ENCODE measurements around the gene BBS1. TPM values are rescaled to one million over a fixed set of nuclear protein-coding genes. Genes with fewer than 3 reads are reported as not detected.

The BBS1 gene
- total RNA-seq, 1 donor from 2014 or later = 18.8 TPM

- Mint-ChIP-seq H3K27ac (ENCODE audit: unreplicated experiment) (no peak overlapping the region), H3K9me3 (ENCODE audit: unreplicated experiment) (no peaks in the 10 kb centered on the region), H3K36me3 (ENCODE audit: low read depth, unreplicated experiment) (peaks cover 19% of the 10 kb centered on the region), H3K27me3 (ENCODE audit: low read depth, unreplicated experiment) (no peaks in the 10 kb centered on the region), H3K4me3 (ENCODE audit: unreplicated experiment) (no peak overlapping the region), H3K4me1 (ENCODE audit: low read depth, unreplicated experiment) (no peaks in the 10 kb centered on the region)
- no peaks in the 10 kb centered on the region for H3K9me3 ChIP-seq (ENCODE audit: insufficient read depth, low read depth, low read length)
- peaks cover 6% of the 10 kb centered on the region for H3K36me3 ChIP-seq (ENCODE audit: insufficient read depth, low read length)
- no peak for DNase-seq (ENCODE audit: low read depth)
- no peak overlapping the region for H2AFZ ChIP-seq (ENCODE audit: low read depth, low read length)
- H3K27ac ChIP-seq (ENCODE audit: low read depth, low read length) = no peak overlapping the region
- no peaks in the 10 kb centered on the region for H3K27me3 ChIP-seq (ENCODE audit: insufficient read depth, low read length)
- no peak overlapping the region for H3K9ac ChIP-seq (ENCODE audit: low read length)
- no peak overlapping the region for H3K4me2 ChIP-seq (ENCODE audit: low read length)
- no peaks in the 10 kb centered on the region for H3K79me2 ChIP-seq (ENCODE audit: insufficient read depth, low read length)
- FAIRE-seq = no peak
- no peak overlapping the region for H3K4me3 ChIP-seq (ENCODE audit: insufficient read depth, low read depth, low read length)
- H3K4me1 ChIP-seq (ENCODE audit: insufficient read depth, low read length) = peaks cover 6% of the 10 kb centered on the region
- peaks cover 6% of the 10 kb centered on the region for H4K20me1 ChIP-seq (ENCODE audit: insufficient read depth, low read length)
- TF ChIP-seq CTCF (IDR thresholded peaks at IDR 0.05; ENCODE audit: insufficient read depth, low read depth, low read length) (no peak), EZH2 (IDR thresholded peaks at IDR 0.05; ENCODE audit: insufficient read depth, low read length) (no peak)
These were observed 15.5 kb upstream of the BBS1 start for GRCh38 chr11:66494935-66495334.

- H3K27ac ChIP-seq (ENCODE audit: low read depth, low read length) = no peak overlapping the region
- FAIRE-seq (no peak), DNase-seq (ENCODE audit: low read depth) (no peak)
- H3K27me3 Mint-ChIP-seq (ENCODE audit: low read depth, unreplicated experiment) = no peaks in the 10 kb centered on the region
- no peak overlapping the region for H3K4me2 ChIP-seq (ENCODE audit: low read length)
- no peaks in the 10 kb centered on the region for H3K79me2 ChIP-seq (ENCODE audit: insufficient read depth, low read length)
- H2AFZ ChIP-seq (ENCODE audit: low read depth, low read length) = no peak overlapping the region
- H3K36me3 ChIP-seq (ENCODE audit: insufficient read depth, low read length) = peaks cover 6% of the 10 kb centered on the region
- H4K20me1 ChIP-seq (ENCODE audit: insufficient read depth, low read length) = peaks cover 6% of the 10 kb centered on the region
- H3K4me1 ChIP-seq (ENCODE audit: insufficient read depth, low read length) = peaks cover 6% of the 10 kb centered on the region
- TF ChIP-seq EZH2 (IDR thresholded peaks at IDR 0.05; ENCODE audit: insufficient read depth, low read length) (no peak), CTCF (IDR thresholded peaks at IDR 0.05; ENCODE audit: insufficient read depth, low read depth, low read length) (no peak)
- H3K36me3 Mint-ChIP-seq (ENCODE audit: low read depth, unreplicated experiment) = peaks cover 18% of the 10 kb centered on the region
- H3K9ac ChIP-seq (ENCODE audit: low read length) = no peak overlapping the region
- no peaks in the 10 kb centered on the region for H3K9me3 Mint-ChIP-seq (ENCODE audit: unreplicated experiment)
- H3K4me3 Mint-ChIP-seq (ENCODE audit: unreplicated experiment) = no peak overlapping the region
- H3K27ac Mint-ChIP-seq (ENCODE audit: unreplicated experiment) = no peak overlapping the region
- H3K9me3 ChIP-seq (ENCODE audit: insufficient read depth, low read depth, low read length) = no peaks in the 10 kb centered on the region
- H3K4me1 Mint-ChIP-seq (ENCODE audit: low read depth, unreplicated experiment) = no peaks in the 10 kb centered on the region
- H3K27me3 ChIP-seq (ENCODE audit: insufficient read depth, low read length) = no peaks in the 10 kb centered on the region
- H3K4me3 ChIP-seq (ENCODE audit: insufficient read depth, low read depth, low read length) = no peak overlapping the region
These were observed 15.0 kb upstream of the BBS1 start for GRCh38 chr11:66495401-66495854.

- Histone ChIP-seq H3K9me3 (ENCODE audit: insufficient read depth, low read depth, low read length) (no peaks in the 10 kb centered on the region), H3K27ac (ENCODE audit: low read depth, low read length) (no peak overlapping the region), H3K36me3 (ENCODE audit: insufficient read depth, low read length) (peaks cover 6% of the 10 kb centered on the region), H3K4me3 (ENCODE audit: insufficient read depth, low read depth, low read length) (no peak overlapping the region), H4K20me1 (ENCODE audit: insufficient read depth, low read length) (peaks cover 6% of the 10 kb centered on the region), H3K9ac (ENCODE audit: low read length) (no peak overlapping the region), H3K79me2 (ENCODE audit: insufficient read depth, low read length) (no peaks in the 10 kb centered on the region), H2AFZ (ENCODE audit: low read depth, low read length) (no peak overlapping the region), H3K4me2 (ENCODE audit: low read length) (no peak overlapping the region), H3K27me3 (ENCODE audit: insufficient read depth, low read length) (no peaks in the 10 kb centered on the region), H3K4me1 (ENCODE audit: insufficient read depth, low read length) (peaks cover 6% of the 10 kb centered on the region)
- DNase-seq (ENCODE audit: low read depth) (no peak), FAIRE-seq (no peak)
- Mint-ChIP-seq H3K27me3 (ENCODE audit: low read depth, unreplicated experiment) (no peaks in the 10 kb centered on the region), H3K4me1 (ENCODE audit: low read depth, unreplicated experiment) (no peaks in the 10 kb centered on the region), H3K4me3 (ENCODE audit: unreplicated experiment) (no peak overlapping the region), H3K27ac (ENCODE audit: unreplicated experiment) (no peak overlapping the region), H3K36me3 (ENCODE audit: low read depth, unreplicated experiment) (peaks cover 18% of the 10 kb centered on the region), H3K9me3 (ENCODE audit: unreplicated experiment) (no peaks in the 10 kb centered on the region)
- TF ChIP-seq EZH2 (IDR thresholded peaks at IDR 0.05; ENCODE audit: insufficient read depth, low read length) (no peak), CTCF (IDR thresholded peaks at IDR 0.05; ENCODE audit: insufficient read depth, low read depth, low read length) (no peak)
These were observed 13.2 kb upstream of the BBS1 start for GRCh38 chr11:66497206-66497605.

Data from astrocyte (in vitro differentiated cells and primary cell).